Measurements from ENCODE around the gene TMED7. TPM values are rescaled to one million over a fixed set of nuclear protein-coding genes. Genes with fewer than 3 reads are reported as not detected.

Gene TMED7
- total and polyA plus RNA-seq, 2 of the 4 experiments (the other 2 are of a cell fraction) = 75.6 to 86.7 TPM

DNA sequence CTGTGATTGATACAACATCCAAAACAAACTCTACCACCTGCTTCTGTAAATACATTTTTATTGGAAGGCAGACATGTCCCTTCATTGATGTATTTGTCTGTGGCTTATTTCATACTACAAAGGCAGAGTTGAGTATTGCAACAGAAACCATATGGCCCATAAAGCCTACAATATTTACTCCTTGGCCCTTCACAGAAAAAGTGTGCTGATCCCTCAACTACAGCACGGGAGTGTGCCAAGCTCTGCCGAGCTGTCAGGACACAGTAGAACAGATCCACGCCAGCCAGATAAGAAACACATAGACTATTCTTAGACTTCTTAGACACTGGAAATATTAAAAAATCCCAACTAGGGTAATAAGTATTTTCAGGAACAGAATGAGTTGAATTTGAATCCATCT lies 36.8 kb downstream of the TMED7 start:
- Histone ChIP-seq H3K9ac (ENCODE audit: low read depth, low read length) (no peak overlapping the region), H3K4me1 (ENCODE audit: control insufficient read depth, insufficient read depth, low read length) (peaks cover 3% of the 10 kb centered on the region), H3K79me1 (ENCODE audit: low read depth in 1 of 2, low read length in 2 of 2) (peaks cover 13 to 64% of the 10 kb centered on the region in 2 experiments), H3K36me3 (ENCODE audit: control insufficient read depth, insufficient read depth, low read length) (no peaks in the 10 kb centered on the region), H2AFZ (replicated peaks; ENCODE audit: low read length, poor library complexity) (no peak overlapping the region), H2AK5ac (ENCODE audit: low read depth, low read length) (no peak overlapping the region), H3K27ac (ENCODE audit: insufficient read depth, low read length) (no peak overlapping the region), H4K91ac (ENCODE audit: insufficient read depth, low read depth, low read length) (no peak overlapping the region), H3K4ac (ENCODE audit: low read depth, low read length) (no peak overlapping the region), H3K14ac (replicated peaks; ENCODE audit: low read depth, low read length) (no peak overlapping the region), H3K9me3 (ENCODE audit: control insufficient read depth, insufficient read depth, low read length) (no peaks in the 10 kb centered on the region), H4K8ac (ENCODE audit: low read depth in 2 of 2, low read length in 2 of 2) (no peak overlapping the region; a peak in 1 of 4 replicates), H2BK120ac (ENCODE audit: low read depth, low read length) (no peak overlapping the region), H3K23ac (ENCODE audit: low read depth, low read length) (no peak overlapping the region), H3K56ac (ENCODE audit: extremely low read depth, insufficient read depth, low read length) (no peak overlapping the region), H2BK20ac (ENCODE audit: low read depth, low read length) (no peak overlapping the region), H4K5ac (ENCODE audit: low read depth, low read length) (no peak overlapping the region), H3K4me3 (ENCODE audit: insufficient read depth, low read depth, low read length) (no peak overlapping the region), H3K27me3 (ENCODE audit: control insufficient read depth, insufficient read depth, low read length) (no peaks in the 10 kb centered on the region), H4K20me1 (ENCODE audit: insufficient read depth, low read length) (peaks cover 24% of the 10 kb centered on the region), H3K9me1 (ENCODE audit: insufficient read depth, low read length) (no peaks in the 10 kb centered on the region; the same call in 1 of the 2 replicates), H2BK15ac (ENCODE audit: low read depth, low read length) (no peak overlapping the region), H2BK5ac (ENCODE audit: low read depth, low read length, poor library complexity, severe bottlenecking) (no peak overlapping the region), H2AK9ac (replicated peaks; ENCODE audit: low read depth, low read length, poor library complexity) (no peak overlapping the region), H3K18ac (ENCODE audit: low read depth, low read length) (no peak overlapping the region), H3K4me2 (ENCODE audit: low read depth, low read length) (no peak overlapping the region)
- in situ Hi-C loops (cut with MboI; ENCODE audit: low sequenced_read_pairs) (loop anchor here (5.0 kb wide), 1 partner anchor 277 kb away; no protein-coding TSS in a partner anchor), dilution Hi-C loops (cut with HindIII; ENCODE audit: low sequenced_read_pairs, unreplicated experiment) (no loop called here), intact Hi-C loops (cut with micrococcal nuclease) (loop anchor here (5.0 kb wide), 1 partner anchor 492 kb away; no protein-coding TSS in a partner anchor)
- ATAC-seq (ENCODE audit: low read depth) (no peak), DNase-seq (no peak)
- WGBS, 2 experiments (ENCODE audit: extremely low coverage in 2 of 2, insufficient read length in 1 of 2) = no CpG with 5 or more reads among the region's 3 CpGs
- TF ChIP-seq MXI1 (IDR thresholded peaks at IDR 0.05; ENCODE audit: borderline replicate concordance, low read depth, low read length) (no peak), CHD1 (IDR thresholded peaks at IDR 0.05; ENCODE audit: low read depth, low read length) (no peak)
- POLR2A ChIA-PET (ENCODE audit: unreplicated experiment) = no interaction called here
- CTCF ChIA-PET = interaction anchor here (0.6 to 1.2 kb wide), 2 partner anchors 279 to 367 kb away, joined by 3 to 5 read pairs; no protein-coding TSS in a partner anchor
- no TSS peak for BruUV-seq (replicated peaks)
